IMR-90 (cell line): Measurements from ENCODE around the gene SEZ6L2. TPM values are rescaled to one million over a fixed set of nuclear protein-coding genes. Genes with fewer than 3 reads are reported as not detected.

Experiments used
- ATAC-seq: fragments of 200-7000 bp; cut with Tn5 transposase; 2 replicates; pipeline ENCODE4 v1.9.1; 2020; ENCODE audit warnings: low read depth, mild to moderate bottlenecking, moderate library complexity
- BruUV-seq: library from RNA; stranded (reverse); fragments of 400-500 nt; replicated peaks from 2 replicates; lab custom pipeline; 2021; lab: Mats Ljungman, UMichigan
- CTCF ChIA-PET: fragments of 300-600 bp; formaldehyde crosslinking; extraction: SDS; loops from one replicate; lab custom pipeline; 2021; ENCODE audit warnings: antibody characterized with exemption; lab: Yijun Ruan, JAX
- POLR2A ChIA-PET: fragments of 300-600 bp; sonication (Branson Sonifier 250); formaldehyde crosslinking; loops from one replicate; lab custom pipeline; 2022; ENCODE audit warnings: antibody characterized with exemption; ENCODE audit not compliant: unreplicated experiment; lab: Charles Lee
- DNase-seq: peaks from one replicate; pipeline ENCODE4 v3.0.0; 2013
- H2AFZ ChIP-seq: replicated peaks from 2 replicates; pipeline ENCODE3; 2013; ENCODE audit warnings: low read length, mild to moderate bottlenecking; ENCODE audit not compliant: poor library complexity
- H2AK5ac ChIP-seq: 2 replicates; pipeline ENCODE4 v1.6.1; 2013; ENCODE audit warnings: low read depth, low read length, inconsistent platforms
- H2AK9ac ChIP-seq: replicated peaks from 2 replicates; pipeline ENCODE3; 2013; ENCODE audit warnings: mild to moderate bottlenecking, low read depth, low read length, moderate library complexity; ENCODE audit not compliant: poor library complexity
- H2BK120ac ChIP-seq: 2 replicates; pipeline ENCODE4 v1.6.1; 2013; ENCODE audit warnings: low read depth, low read length, inconsistent platforms
- H2BK15ac ChIP-seq: 3 replicates; pipeline ENCODE4 v1.6.1; 2013; ENCODE audit warnings: low read depth, low read length, inconsistent platforms
- H2BK20ac ChIP-seq: 2 replicates; pipeline ENCODE4 v1.6.1; 2013; ENCODE audit warnings: low read depth, mild to moderate bottlenecking, inconsistent platforms, low read length, moderate library complexity
- H2BK5ac ChIP-seq: 2 replicates; pipeline ENCODE4 v1.6.1; 2013; ENCODE audit warnings: mild to moderate bottlenecking, low read depth, low read length, inconsistent platforms; ENCODE audit not compliant: poor library complexity, severe bottlenecking
- H3K14ac ChIP-seq: replicated peaks from 2 replicates; pipeline ENCODE4 v1.6.1; 2013; ENCODE audit warnings: low read depth, low read length, inconsistent platforms
- H3K18ac ChIP-seq: 2 replicates; pipeline ENCODE4 v1.6.1; 2013; ENCODE audit warnings: low read depth, low read length, control low read depth
- H3K23ac ChIP-seq: 2 replicates; pipeline ENCODE4 v1.6.1; 2013; ENCODE audit warnings: low read depth, low read length, inconsistent platforms
- H3K27ac ChIP-seq: 2 replicates; pipeline ENCODE4 v1.5.1; 2013; ENCODE audit warnings: mild to moderate bottlenecking, control low read depth, low read length; ENCODE audit not compliant: insufficient read depth
- H3K27me3 ChIP-seq: 2 replicates; pipeline ENCODE4 v1.6.1; 2013; ENCODE audit warnings: low read length; ENCODE audit not compliant: control insufficient read depth, insufficient read depth
- H3K36me3 ChIP-seq: 2 replicates; pipeline ENCODE4 v1.6.1; 2013; ENCODE audit warnings: low read length, mixed read lengths; ENCODE audit not compliant: control insufficient read depth, insufficient read depth
- H3K4ac ChIP-seq: 2 replicates; pipeline ENCODE4 v1.6.1; 2013; ENCODE audit warnings: low read depth, low read length, inconsistent platforms
- H3K4me1 ChIP-seq: 2 replicates; pipeline ENCODE4 v1.6.1; 2013; ENCODE audit warnings: low read length, mixed read lengths; ENCODE audit not compliant: control insufficient read depth, insufficient read depth
- H3K4me2 ChIP-seq: 2 replicates; pipeline ENCODE4 v1.6.1; 2013; ENCODE audit warnings: low read depth, mild to moderate bottlenecking, control low read depth, low read length, moderate library complexity
- H3K4me3 ChIP-seq: 2 replicates; pipeline ENCODE4 v1.5.1; 2013; ENCODE audit warnings: low read depth, mild to moderate bottlenecking, control low read depth, low read length, moderate library complexity; ENCODE audit not compliant: insufficient read depth
- H3K56ac ChIP-seq: 2 replicates; pipeline ENCODE4 v1.6.1; 2013; ENCODE audit warnings: low read length, inconsistent platforms; ENCODE audit not compliant: insufficient read depth; ENCODE audit errors: extremely low read depth
- H3K79me1 ChIP-seq, 2 experiments: 2 replicates each; pipeline ENCODE4 v1.6.1; 2013; ENCODE audit warnings: low read length in 2 of 2, inconsistent platforms in 1 of 2, low read depth in 1 of 2
- H3K9ac ChIP-seq: 2 replicates; pipeline ENCODE4 v1.6.1; 2013; ENCODE audit warnings: low read depth, low read length, control low read depth
- H3K9me1 ChIP-seq: 2 replicates; pipeline ENCODE4 v1.6.1; 2013; ENCODE audit warnings: low read length, inconsistent platforms; ENCODE audit not compliant: insufficient read depth
- H3K9me3 ChIP-seq: 2 replicates; pipeline ENCODE4 v1.6.1; 2013; ENCODE audit warnings: low read length; ENCODE audit not compliant: control insufficient read depth, insufficient read depth
- H4K20me1 ChIP-seq: 2 replicates; pipeline ENCODE4 v1.6.1; 2013; ENCODE audit warnings: low read length, inconsistent platforms; ENCODE audit not compliant: insufficient read depth
- H4K5ac ChIP-seq: 2 replicates; pipeline ENCODE4 v1.6.1; 2013; ENCODE audit warnings: mild to moderate bottlenecking, low read depth, low read length, control low read depth
- H4K8ac ChIP-seq, 2 experiments: 2 replicates each; pipeline ENCODE4 v1.6.1; 2013; ENCODE audit warnings: low read depth in 2 of 2, low read length in 2 of 2, control low read depth in 1 of 2, inconsistent platforms in 1 of 2
- H4K91ac ChIP-seq: 2 replicates; pipeline ENCODE4 v1.6.1; 2013; ENCODE audit warnings: low read depth, low read length, inconsistent platforms; ENCODE audit not compliant: insufficient read depth
- BHLHE40 ChIP-seq: fragments of 150-350 bp; IDR thresholded peaks from 2 replicates; pipeline ENCODE4 v1.6.1; 2016; ENCODE audit warnings: mild to moderate bottlenecking, low read depth, low read length
- ELK1 ChIP-seq: fragments of 150-350 bp; IDR thresholded peaks from 2 replicates; pipeline ENCODE4 v1.6.1; 2016; ENCODE audit warnings: low read depth, mild to moderate bottlenecking, low read length, moderate library complexity, borderline replicate concordance
- FOS ChIP-seq: fragments of 150-350 bp; IDR thresholded peaks from 2 replicates; pipeline ENCODE4 v1.6.1; 2016; ENCODE audit warnings: low read depth, low read length
- POLR2A ChIP-seq: IDR thresholded peaks from 2 replicates; pipeline ENCODE4 v1.6.1; 2012; ENCODE audit warnings: mild to moderate bottlenecking, low read depth, low read length
- USF2 ChIP-seq: fragments of 150-350 bp; IDR thresholded peaks from 2 replicates; pipeline ENCODE4 v1.6.1; 2017; ENCODE audit warnings: mild to moderate bottlenecking, antibody characterized with exemption, low read length, low read depth
- WGBS, 2 experiments: methylation state at CpG; one replicate each; pipeline versions ENCODE4 v1.1.5 to v1.1.7; 2013; ENCODE audit warnings: missing lambda C conversion rate in 2 of 2; ENCODE audit not compliant: insufficient read length in 1 of 2; ENCODE audit errors: extremely low coverage in 2 of 2; 5-methylcytosine and 5-hydroxymethylcytosine counted together
- dilution Hi-C: fragments of 300-500 bp; cut with HindIII; formaldehyde crosslinking; loops from one replicate; pipeline ENCODE4 v1.14.3; 2018; ENCODE audit warnings: low sequenced_read_pairs; ENCODE audit not compliant: unreplicated experiment
- in situ Hi-C: fragments of 300-500 bp; cut with MboI; formaldehyde crosslinking; loops from 3 replicates; pipeline ENCODE4 v1.14.3; 2019; ENCODE audit warnings: low sequenced_read_pairs, inconsistent platforms, mixed read lengths
- intact Hi-C: fragments of 100-400 bp; cut with micrococcal nuclease; formaldehyde crosslinking; loops from 2 replicates; pipeline ENCODE4 v1.10.0; 2022
- polyA plus RNA-seq, 3 experiments: library from polyadenylated mRNA; depleted of rRNA; stranded (reverse); fragments of >200 nt; gene quantifications; 2 replicates each; pipeline ENCODE4 v1.2.3, GENCODE V29; 2012; ENCODE audit warnings: low replicate concordance in 1 of 3
- total RNA-seq: library from RNA; depleted of rRNA; stranded (reverse); fragments of >200 nt; gene quantifications from 2 replicates; pipeline ENCODE4 v1.2.3, GENCODE V29; 2012

Gene SEZ6L2
- total and polyA plus RNA-seq, 2 of the 4 experiments (the other 2 are of a cell fraction), result 0.72 to 10.5 TPM

- in situ Hi-C loops, result no loop called here
- Histone ChIP-seq H3K9ac (peak overlapping the region; percentile 55), H3K9me3 (no peaks in the 10 kb centered on the region), H4K5ac (no peak overlapping the region), H3K4me1 (peaks cover 10% of the 10 kb centered on the region), H3K23ac (no peak overlapping the region), H3K79me1 (peaks cover 4 to 19% of the 10 kb centered on the region in 2 experiments; a peak in 3 of 4 replicates), H2BK5ac (no peak overlapping the region), H4K20me1 (peaks cover 7% of the 10 kb centered on the region; the same call in 1 of the 2 replicates), H3K27ac (no peak overlapping the region), H2BK15ac (no peak overlapping the region), H2AK5ac (no peak overlapping the region), H2BK20ac (no peak overlapping the region), H3K27me3 (peaks cover 5% of the 10 kb centered on the region; the same call in 1 of the 2 replicates), H3K9me1 (no peaks in the 10 kb centered on the region; the same call in 1 of the 2 replicates), H4K8ac (no peak overlapping the region), H3K4ac (no peak overlapping the region), H3K4me3 (peak overlapping the region; percentile 47), H3K4me2 (peak overlapping the region; percentile 77), H3K56ac (no peak overlapping the region), H3K18ac (no peak overlapping the region), H4K91ac (no peak overlapping the region), H2BK120ac (no peak overlapping the region), H3K14ac (no peak overlapping the region), H2AK9ac (no peak overlapping the region), H3K36me3 (0 out of 2 replicates have a peak, but pooled peaks cover 2% of the 10 kb centered on the region), H2AFZ (peak overlapping the region; percentile 72)
- ChIA-PET POLR2A (no interaction called here), CTCF (no interaction called here)
- DNase-seq, result no peak
- dilution Hi-C loops, result no loop called here
- intact Hi-C loops, result no loop called here
- no peak for ATAC-seq
- TF ChIP-seq FOS, result no peak
- no peak for TF ChIP-seq POLR2A
- no peak for TF ChIP-seq USF2
- TF ChIP-seq ELK1, result no peak
- no peak for TF ChIP-seq BHLHE40
- BruUV-seq, result no TSS peak
- no CpG with 5 or more reads among the region's 9 CpGs for WGBS, 2 experiments
Measured at GRCh38 chr16:29898135-29898803, 1.1 kb downstream of the SEZ6L2 start.
